Loucy (cell line): Measurements from ENCODE around the gene PALLD.

Experiments used
- H2AFZ ChIP-seq: fragments of 200-600 bp; sonication (generic); 2 replicates; pipeline ENCODE4 v1.6.0; 2016; ENCODE audit warnings: antibody characterized with exemption, mild to moderate bottlenecking, low read length, moderate library complexity
- H3F3A ChIP-seq: fragments of 200-600 bp; 2 replicates; pipeline ENCODE4 v1.6.0; 2016; ENCODE audit warnings: antibody characterized with exemption, low read depth, mild to moderate bottlenecking
- H3K27me3 ChIP-seq: fragments of 200-600 bp; sonication (generic); 2 replicates; pipeline ENCODE4 v1.6.1; 2014; ENCODE audit warnings: low read length, mild to moderate bottlenecking; ENCODE audit not compliant: insufficient read depth, poor library complexity, severe bottlenecking
- H3K36me3 ChIP-seq: fragments of 200-600 bp; sonication (generic); 2 replicates; pipeline ENCODE4 v1.6.1; 2016; ENCODE audit warnings: low read length; ENCODE audit not compliant: insufficient read depth
- H3K4me1 ChIP-seq: fragments of 200-600 bp; sonication (generic); 2 replicates; pipeline ENCODE4 v1.5.1; 2014; ENCODE audit warnings: low read length, mild to moderate bottlenecking; ENCODE audit not compliant: insufficient read depth, poor library complexity, severe bottlenecking
- H3K4me2 ChIP-seq: fragments of 200-600 bp; sonication (generic); 2 replicates; pipeline ENCODE4 v1.6.0; 2014; ENCODE audit warnings: antibody characterized with exemption, low read length, low read depth, mild to moderate bottlenecking; ENCODE audit not compliant: poor library complexity, severe bottlenecking
- H3K4me3 ChIP-seq: fragments of 200-600 bp; sonication (generic); 2 replicates; pipeline ENCODE4 v1.5.1; 2014; ENCODE audit warnings: low read length, mild to moderate bottlenecking, mixed read lengths; ENCODE audit not compliant: poor library complexity, severe bottlenecking
- H3K79me2 ChIP-seq: fragments of 200-600 bp; sonication (generic); 2 replicates; pipeline ENCODE4 v1.6.1; 2014; ENCODE audit warnings: low read length; ENCODE audit not compliant: insufficient read depth
- H3K9ac ChIP-seq: fragments of 200-600 bp; sonication (generic); 2 replicates; pipeline ENCODE4 v1.6.0; 2014; ENCODE audit warnings: mild to moderate bottlenecking, low read depth, low read length, moderate library complexity; ENCODE audit not compliant: poor library complexity, severe bottlenecking
- H3K9me2 ChIP-seq: fragments of 200-600 bp; sonication (generic); replicated peaks from 2 replicates; pipeline ENCODE4 v1.6.1; 2016; ENCODE audit warnings: low read depth, low read length, mixed read lengths
- H3K9me3 ChIP-seq: fragments of 200-600 bp; sonication (generic); 2 replicates; pipeline ENCODE4 v1.6.1; 2014; ENCODE audit warnings: mild to moderate bottlenecking, antibody characterized with exemption, low read length, low read depth; ENCODE audit not compliant: insufficient read depth
- H4K20me1 ChIP-seq: fragments of 200-600 bp; sonication (generic); 2 replicates; pipeline ENCODE4 v1.6.0; 2014; ENCODE audit warnings: antibody characterized with exemption, low read length, mild to moderate bottlenecking; ENCODE audit not compliant: insufficient read depth, poor library complexity, severe bottlenecking
- CTCF ChIP-seq: fragments of 200-600 bp; sonication (generic); conservative IDR thresholded peaks from 2 replicates; pipeline ENCODE4 v1.5.1; 2014; ENCODE audit warnings: mild to moderate bottlenecking, antibody characterized with exemption, low read length
- EZH2phosphoT487 ChIP-seq: fragments of 200-600 bp; IDR thresholded peaks from 2 replicates; pipeline ENCODE4 v1.6.1; 2018; ENCODE audit warnings: antibody characterized with exemption, mild to moderate bottlenecking, moderate library complexity, borderline replicate concordance

PALLD gene

GRCh38 chr4:168484626-168485025 lies 12.2 kb upstream of the PALLD start:
- TF ChIP-seq EZH2phosphoT487 (no peak), CTCF (no peak)
- Histone ChIP-seq H3K4me3 (no peak overlapping the region), H3K27me3 (no peaks in the 10 kb centered on the region), H3F3A (no peaks in the 10 kb centered on the region), H2AFZ (0 out of 2 replicates have a peak overlapping the region, but pooled peaks have one; percentile 32), H4K20me1 (no peaks in the 10 kb centered on the region), H3K9ac (no peak overlapping the region), H3K36me3 (no peaks in the 10 kb centered on the region), H3K79me2 (no peaks in the 10 kb centered on the region), H3K9me3 (no peaks in the 10 kb centered on the region), H3K4me1 (peaks cover 41% of the 10 kb centered on the region), H3K9me2 (no peaks in the 10 kb centered on the region), H3K4me2 (no peak overlapping the region)

GRCh38 chr4:168485156-168485910 lies 11.5 kb upstream of the PALLD start:
- H2AFZ ChIP-seq, result no peak overlapping the region

GRCh38 chr4:168486912-168487281 lies 10.0 kb upstream of the PALLD start:
- no peak overlapping the region for H3K9ac ChIP-seq
- H3F3A ChIP-seq, result no peaks in the 10 kb centered on the region
- no peaks in the 10 kb centered on the region for H3K27me3 ChIP-seq
- no peaks in the 10 kb centered on the region for H3K79me2 ChIP-seq
- H3K4me3 ChIP-seq, result no peak overlapping the region
- H3K9me2 ChIP-seq, result no peaks in the 10 kb centered on the region
- no peaks in the 10 kb centered on the region for H3K36me3 ChIP-seq
- no peaks in the 10 kb centered on the region for H3K9me3 ChIP-seq
- H3K4me1 ChIP-seq, result peaks cover 33% of the 10 kb centered on the region
- no peak overlapping the region for H3K4me2 ChIP-seq
- peak overlapping the region; percentile 56 for H2AFZ ChIP-seq
- H4K20me1 ChIP-seq, result no peaks in the 10 kb centered on the region
- TF ChIP-seq CTCF, result no peak
- no peak for TF ChIP-seq EZH2phosphoT487

More at GRCh38 chr4:168485156-168485910, 11.5 kb upstream of the PALLD start:
- Histone ChIP-seq H3K4me2 (no peak overlapping the region), H3K9me2 (no peaks in the 10 kb centered on the region), H3K36me3 (no peaks in the 10 kb centered on the region), H3K9ac (no peak overlapping the region), H3K9me3 (no peaks in the 10 kb centered on the region), H3K4me1 (peaks cover 41% of the 10 kb centered on the region), H3K4me3 (no peak overlapping the region), H3K27me3 (no peaks in the 10 kb centered on the region), H3K79me2 (no peaks in the 10 kb centered on the region), H3F3A (no peaks in the 10 kb centered on the region), H4K20me1 (no peaks in the 10 kb centered on the region)
- TF ChIP-seq EZH2phosphoT487 (no peak), CTCF (no peak)
